ENCODE data around the gene SARS2. TPM values are rescaled to one million over a fixed set of nuclear protein-coding genes. Genes with fewer than 3 reads are reported as not detected.
A peak's percentile ranks its signal among the peaks of the same experiment; 100 is the strongest.

The SARS2 gene
- total RNA-seq, 1 donor from 2014 or later, result 13.6 TPM

DNA sequence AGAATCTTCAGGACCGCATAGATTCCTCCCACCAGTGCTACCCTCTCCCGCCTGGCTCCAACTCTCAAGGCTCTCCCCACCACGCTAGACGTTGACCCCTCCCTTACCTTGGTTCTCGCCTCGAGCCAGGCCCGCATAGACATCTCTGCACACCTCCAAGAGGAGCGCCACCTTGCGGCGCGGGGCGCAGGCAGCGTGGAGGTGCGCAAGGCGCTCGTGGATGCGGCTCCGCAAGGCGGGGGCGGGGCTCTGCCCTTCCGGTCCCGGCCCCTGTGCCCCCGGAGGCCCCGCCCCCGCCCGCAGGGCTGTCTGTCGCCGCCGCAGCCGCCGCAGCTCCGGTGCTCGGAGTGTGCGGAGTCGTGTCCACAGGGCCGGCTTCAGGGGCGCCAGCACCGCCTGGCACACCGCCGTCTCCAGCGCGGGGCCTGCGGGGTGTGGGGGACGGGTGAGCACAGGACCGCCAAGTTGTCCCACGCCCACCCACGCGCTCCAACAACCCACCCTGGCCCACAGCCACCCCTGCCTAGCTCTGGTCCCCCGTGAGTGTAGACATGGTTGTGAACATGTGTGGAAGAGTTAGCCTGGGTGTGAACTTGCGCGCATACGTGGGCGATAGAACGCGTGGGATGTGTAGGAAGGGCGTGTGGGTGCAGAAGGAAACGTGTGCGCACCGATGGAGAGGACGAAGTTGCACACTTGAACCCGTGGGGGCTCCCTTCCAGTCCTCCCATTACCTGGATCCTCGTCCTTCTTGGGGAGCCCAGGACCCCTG is 60.5 kb downstream of the SARS2 start:
- no peaks in the 10 kb centered on the region for H3K36me3 ChIP-seq
- DNase-seq, result peak; percentile 89
- intact Hi-C loops (cut with micrococcal nuclease), result no loop called here
- peak overlapping the region; percentile 70 for H3K27ac ChIP-seq (replicated peaks)
- no peaks in the 10 kb centered on the region for H3K27me3 ChIP-seq (ENCODE audit: low read depth)
- H3K4me3 ChIP-seq, result peak overlapping the region; percentile 69
- peaks cover 20% of the 10 kb centered on the region for H3K4me1 ChIP-seq
- TF ChIP-seq, protein P1, sequence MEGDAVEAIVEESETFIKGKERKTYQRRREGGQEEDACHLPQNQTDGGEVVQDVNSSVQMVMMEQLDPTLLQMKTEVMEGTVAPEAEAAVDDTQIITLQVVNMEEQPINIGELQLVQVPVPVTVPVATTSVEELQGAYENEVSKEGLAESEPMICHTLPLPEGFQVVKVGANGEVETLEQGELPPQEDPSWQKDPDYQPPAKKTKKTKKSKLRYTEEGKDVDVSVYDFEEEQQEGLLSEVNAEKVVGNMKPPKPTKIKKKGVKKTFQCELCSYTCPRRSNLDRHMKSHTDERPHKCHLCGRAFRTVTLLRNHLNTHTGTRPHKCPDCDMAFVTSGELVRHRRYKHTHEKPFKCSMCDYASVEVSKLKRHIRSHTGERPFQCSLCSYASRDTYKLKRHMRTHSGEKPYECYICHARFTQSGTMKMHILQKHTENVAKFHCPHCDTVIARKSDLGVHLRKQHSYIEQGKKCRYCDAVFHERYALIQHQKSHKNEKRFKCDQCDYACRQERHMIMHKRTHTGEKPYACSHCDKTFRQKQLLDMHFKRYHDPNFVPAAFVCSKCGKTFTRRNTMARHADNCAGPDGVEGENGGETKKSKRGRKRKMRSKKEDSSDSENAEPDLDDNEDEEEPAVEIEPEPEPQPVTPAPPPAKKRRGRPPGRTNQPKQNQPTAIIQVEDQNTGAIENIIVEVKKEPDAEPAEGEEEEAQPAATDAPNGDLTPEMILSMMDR (IDR thresholded peaks at IDR 0.05; ENCODE audit: borderline replicate concordance), result peak; percentile 89
- no peaks in the 10 kb centered on the region for H3K9me3 ChIP-seq (replicated peaks)

DNA sequence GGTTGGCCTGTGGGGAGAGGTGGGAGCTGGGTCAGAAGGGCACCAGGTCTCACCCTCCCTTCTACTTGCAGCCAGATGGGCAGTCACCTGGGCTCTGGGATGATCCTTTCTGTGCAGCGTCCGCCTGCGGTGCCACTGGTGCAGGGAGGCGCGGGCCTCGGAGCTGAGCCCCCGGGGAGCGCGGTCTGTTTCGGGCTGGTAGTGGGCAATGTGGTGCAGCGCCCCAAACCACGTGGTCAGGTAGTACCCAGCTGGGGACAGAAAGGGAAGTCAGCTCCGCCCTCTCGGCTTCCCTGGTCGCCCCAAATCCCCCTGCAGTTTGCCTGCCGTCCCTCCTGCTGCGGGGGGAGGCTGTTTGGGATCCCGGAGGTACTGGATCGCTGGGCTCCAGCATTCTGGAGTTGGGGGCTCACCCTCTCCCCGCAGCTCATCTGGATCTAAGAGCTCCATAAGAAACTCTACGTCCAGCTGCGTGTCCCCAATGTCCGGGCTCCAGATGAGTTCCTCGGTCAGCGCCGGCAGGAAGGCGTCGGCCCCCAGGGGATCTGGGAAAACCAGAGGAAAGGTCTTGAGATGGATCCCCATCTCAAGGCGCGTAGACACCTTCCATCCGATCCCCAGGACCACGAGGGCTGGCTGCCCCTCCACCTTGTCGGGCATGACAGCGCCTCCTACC is 61.3 kb downstream of the SARS2 start:
- intact Hi-C loops (cut with micrococcal nuclease), result no loop called here
- Histone ChIP-seq H3K27me3 (ENCODE audit: low read depth) (no peaks in the 10 kb centered on the region), H3K9me3 (replicated peaks) (no peaks in the 10 kb centered on the region), H3K4me1 (peaks cover 26% of the 10 kb centered on the region), H3K27ac (replicated peaks) (peak overlapping the region; percentile 70), H3K4me3 (peak overlapping the region; percentile 69), H3K36me3 (no peaks in the 10 kb centered on the region)
- TF ChIP-seq, protein P1 (IDR thresholded peaks at IDR 0.05; ENCODE audit: borderline replicate concordance), result no peak
- no peak for DNase-seq

DNA sequence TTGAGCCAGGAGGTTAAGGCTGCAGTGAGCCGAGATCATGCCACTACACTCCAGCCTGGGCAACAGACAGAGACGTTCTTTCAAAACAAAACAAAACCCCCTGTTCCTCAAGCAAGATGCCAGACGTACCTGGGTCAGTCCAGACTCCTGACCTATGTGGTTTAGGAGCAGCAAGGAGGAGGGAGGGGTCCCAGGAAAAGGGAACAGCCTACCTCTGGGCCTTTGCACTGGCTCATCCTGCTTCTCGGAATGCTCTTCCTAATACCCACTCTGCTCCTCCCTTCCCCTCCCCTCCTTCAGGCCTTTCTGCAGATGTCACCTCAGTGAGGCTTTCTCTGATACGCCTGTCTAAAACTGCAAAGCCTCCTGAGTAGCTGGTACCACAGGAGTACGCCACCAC is 62.0 kb downstream of the SARS2 start:
- TF ChIP-seq, protein P1 (IDR thresholded peaks at IDR 0.05; ENCODE audit: borderline replicate concordance), result no peak
- H3K4me3 ChIP-seq, result no peak overlapping the region
- intact Hi-C loops (cut with micrococcal nuclease), result no loop called here

DNA sequence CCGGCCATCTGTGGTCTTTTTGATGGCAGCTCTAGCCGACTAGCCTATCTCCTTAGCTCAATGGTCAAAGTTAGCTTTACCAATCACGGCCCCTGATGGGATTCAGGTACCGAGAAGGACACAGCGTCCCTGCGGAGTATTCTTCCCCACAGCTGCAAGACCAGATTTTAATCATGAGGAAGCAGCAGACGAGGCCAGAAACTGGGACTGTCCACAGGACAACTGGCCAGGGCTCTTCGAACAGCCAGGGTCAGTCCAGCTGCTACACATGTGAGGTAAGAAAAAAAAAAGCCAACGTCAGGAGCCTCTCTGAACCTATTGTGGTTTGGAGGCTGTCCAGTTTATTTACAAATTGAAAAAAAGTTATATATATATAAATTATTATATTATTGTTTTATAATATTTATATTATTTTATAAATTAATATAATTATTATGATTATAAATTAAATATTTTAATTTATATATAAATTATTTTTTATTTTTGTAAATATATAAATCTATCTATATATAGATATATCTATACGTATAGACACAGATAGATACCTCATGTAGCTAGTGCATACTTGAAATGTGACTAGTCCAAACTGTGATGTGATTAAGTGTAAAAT is 63.3 kb downstream of the SARS2 start:
- Histone ChIP-seq H3K36me3 (no peaks in the 10 kb centered on the region), H3K4me3 (no peak overlapping the region), H3K27me3 (ENCODE audit: low read depth) (no peaks in the 10 kb centered on the region), H3K4me1 (peaks cover 42% of the 10 kb centered on the region), H3K27ac (replicated peaks) (no peak overlapping the region), H3K9me3 (replicated peaks) (no peaks in the 10 kb centered on the region)
- DNase-seq, result no peak
- intact Hi-C loops (cut with micrococcal nuclease), result no loop called here
- TF ChIP-seq, protein P1 (IDR thresholded peaks at IDR 0.05; ENCODE audit: borderline replicate concordance), result no peak

More for the DNA sequence above, 62.0 kb downstream of the SARS2 start:
- Histone ChIP-seq H3K4me1 (peaks cover 30% of the 10 kb centered on the region), H3K27me3 (ENCODE audit: low read depth) (no peaks in the 10 kb centered on the region), H3K27ac (replicated peaks) (no peak overlapping the region), H3K36me3 (no peaks in the 10 kb centered on the region), H3K9me3 (replicated peaks) (no peaks in the 10 kb centered on the region)
- no peak for DNase-seq

Other genes with a start within 250 kb of the SARS2 start
- 0.22 TPM for gene CAPN12, start 186.3 kb downstream of the SARS2 start, total RNA-seq
- gene LGALS7, start 157.2 kb downstream of the SARS2 start, total RNA-seq, result not detected
- gene LGALS7B, start 141.6 kb downstream of the SARS2 start, total RNA-seq, result not detected
- 0.82 TPM for gene LGALS4, start 117.8 kb downstream of the SARS2 start, total RNA-seq
- gene ECH1, start 99.0 kb downstream of the SARS2 start, total RNA-seq, result 947 TPM
- gene HNRNPL, start 80.8 kb downstream of the SARS2 start, total RNA-seq, result 140 TPM
- gene RINL, start 52.5 kb downstream of the SARS2 start, total RNA-seq, result 3.7 TPM
- 99.0 TPM for gene SIRT2, start 31.1 kb downstream of the SARS2 start, total RNA-seq
- 18.4 TPM for gene NFKBIB, start 30.8 kb downstream of the SARS2 start, total RNA-seq
- gene CCER2, start 18.6 kb downstream of the SARS2 start, total RNA-seq, result not detected
- 67.6 TPM for gene MRPS12, start 181 bp upstream of the SARS2 start, total RNA-seq
- 3.0 TPM for gene FBXO17, start 45.0 kb upstream of the SARS2 start, total RNA-seq
- 20.9 TPM for gene FBXO27, start 101.8 kb upstream of the SARS2 start, total RNA-seq
- not detected for gene ACP7, start 153.6 kb upstream of the SARS2 start, total RNA-seq
- gene PAK4, start 195.0 kb upstream of the SARS2 start, total RNA-seq, result 17.0 TPM